Epithelial cell of esophagus (primary cell): ENCODE results near the gene TRAK2.

Experiments used
- DNase-seq: peaks from one replicate; pipeline ENCODE4 v3.0.0; 2010; ENCODE audit warnings: low read depth
- H3K4me3 ChIP-seq: 2 replicates; pipeline ENCODE4 v1.5.1; 2011; ENCODE audit warnings: mild to moderate bottlenecking, low read length, control low read depth
- TF ChIP-seq, protein P1 (sequence below): IDR thresholded peaks from 2 replicates; pipeline ENCODE4 v1.5.1; 2011; ENCODE audit warnings: low read depth, mild to moderate bottlenecking, low read length, control low read depth, inconsistent platforms; ENCODE audit not compliant: insufficient read depth; ENCODE audit errors: missing control alignments

The TRAK2 gene

DNA sequence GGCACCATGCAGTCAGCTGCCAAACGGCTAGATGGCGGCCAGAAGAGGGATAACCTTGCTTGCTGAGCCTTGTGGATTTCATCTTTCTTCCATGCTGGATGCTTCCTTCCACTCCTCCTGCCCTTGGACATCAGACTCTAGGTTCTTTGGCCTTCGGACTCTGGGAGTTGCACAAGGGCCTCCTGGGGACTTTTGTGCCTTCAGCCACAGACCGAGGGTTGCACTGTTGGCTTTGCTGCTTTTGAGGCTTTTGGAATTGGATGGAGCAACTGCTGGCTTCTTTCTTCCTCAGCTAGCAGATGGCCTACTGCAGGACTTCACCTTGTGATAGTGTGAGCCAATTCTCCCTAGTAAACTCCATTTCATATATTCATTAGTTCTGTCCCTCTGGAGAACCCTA is 31.3 kb upstream of the TRAK2 start:
- DNase-seq: no peak
- no peak overlapping the region for H3K4me3 ChIP-seq
- TF ChIP-seq, protein P1, sequence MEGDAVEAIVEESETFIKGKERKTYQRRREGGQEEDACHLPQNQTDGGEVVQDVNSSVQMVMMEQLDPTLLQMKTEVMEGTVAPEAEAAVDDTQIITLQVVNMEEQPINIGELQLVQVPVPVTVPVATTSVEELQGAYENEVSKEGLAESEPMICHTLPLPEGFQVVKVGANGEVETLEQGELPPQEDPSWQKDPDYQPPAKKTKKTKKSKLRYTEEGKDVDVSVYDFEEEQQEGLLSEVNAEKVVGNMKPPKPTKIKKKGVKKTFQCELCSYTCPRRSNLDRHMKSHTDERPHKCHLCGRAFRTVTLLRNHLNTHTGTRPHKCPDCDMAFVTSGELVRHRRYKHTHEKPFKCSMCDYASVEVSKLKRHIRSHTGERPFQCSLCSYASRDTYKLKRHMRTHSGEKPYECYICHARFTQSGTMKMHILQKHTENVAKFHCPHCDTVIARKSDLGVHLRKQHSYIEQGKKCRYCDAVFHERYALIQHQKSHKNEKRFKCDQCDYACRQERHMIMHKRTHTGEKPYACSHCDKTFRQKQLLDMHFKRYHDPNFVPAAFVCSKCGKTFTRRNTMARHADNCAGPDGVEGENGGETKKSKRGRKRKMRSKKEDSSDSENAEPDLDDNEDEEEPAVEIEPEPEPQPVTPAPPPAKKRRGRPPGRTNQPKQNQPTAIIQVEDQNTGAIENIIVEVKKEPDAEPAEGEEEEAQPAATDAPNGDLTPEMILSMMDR: no peak

DNA sequence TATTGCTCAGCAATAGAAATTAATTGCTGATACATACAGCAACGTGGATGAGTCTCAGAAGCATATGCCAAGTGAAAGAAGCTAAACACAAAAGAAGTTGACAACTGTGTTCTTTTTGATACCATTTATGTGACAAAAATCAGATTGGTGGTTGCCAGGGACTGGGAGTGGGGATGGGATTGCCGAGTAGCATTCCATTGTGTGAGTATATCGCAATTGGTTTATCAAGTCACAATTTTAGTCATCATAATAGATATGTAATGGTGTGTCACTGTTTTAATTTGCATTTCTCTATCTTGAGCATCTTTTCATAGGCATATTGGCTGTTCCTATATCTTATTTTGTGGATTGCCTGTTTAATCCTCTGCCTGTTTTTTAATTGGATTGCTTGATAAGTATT is 21.2 kb upstream of the TRAK2 start:
- no peak overlapping the region for H3K4me3 ChIP-seq
- TF ChIP-seq, protein P1: no peak
- peak; percentile 9 for DNase-seq

DNA sequence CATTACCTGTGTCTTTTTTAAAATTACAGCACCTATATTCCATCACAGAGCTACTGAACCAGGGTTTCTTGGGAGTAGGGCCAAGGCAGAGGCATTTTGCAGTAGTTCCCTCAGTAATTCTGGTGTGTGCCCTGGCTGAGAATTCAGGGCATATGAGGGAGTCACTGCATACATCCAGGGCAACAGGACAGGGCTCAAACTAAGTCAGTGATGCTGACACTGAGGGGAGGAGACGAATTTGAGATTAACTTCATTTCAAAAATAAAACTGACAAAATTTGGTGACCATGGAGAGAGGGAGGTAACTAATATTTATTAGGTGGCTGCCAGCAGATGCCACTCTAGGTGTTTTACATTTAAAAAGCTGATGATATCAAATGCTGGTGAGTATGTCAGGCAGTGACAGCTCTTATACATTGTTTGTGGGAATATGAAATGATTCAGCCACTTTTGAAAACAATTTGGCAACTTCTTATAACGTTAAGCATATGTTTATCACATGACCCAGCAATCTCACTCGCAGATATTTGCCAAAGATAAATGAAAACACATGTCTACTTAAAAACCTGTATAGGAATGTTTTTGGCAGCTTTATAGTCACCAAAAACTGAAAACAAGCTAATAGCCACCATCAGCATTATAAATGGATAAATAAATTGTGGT is 20.6 kb upstream of the TRAK2 start:
- H3K4me3 ChIP-seq: no peak overlapping the region
- TF ChIP-seq, protein P1: no peak
- no peak for DNase-seq

DNA sequence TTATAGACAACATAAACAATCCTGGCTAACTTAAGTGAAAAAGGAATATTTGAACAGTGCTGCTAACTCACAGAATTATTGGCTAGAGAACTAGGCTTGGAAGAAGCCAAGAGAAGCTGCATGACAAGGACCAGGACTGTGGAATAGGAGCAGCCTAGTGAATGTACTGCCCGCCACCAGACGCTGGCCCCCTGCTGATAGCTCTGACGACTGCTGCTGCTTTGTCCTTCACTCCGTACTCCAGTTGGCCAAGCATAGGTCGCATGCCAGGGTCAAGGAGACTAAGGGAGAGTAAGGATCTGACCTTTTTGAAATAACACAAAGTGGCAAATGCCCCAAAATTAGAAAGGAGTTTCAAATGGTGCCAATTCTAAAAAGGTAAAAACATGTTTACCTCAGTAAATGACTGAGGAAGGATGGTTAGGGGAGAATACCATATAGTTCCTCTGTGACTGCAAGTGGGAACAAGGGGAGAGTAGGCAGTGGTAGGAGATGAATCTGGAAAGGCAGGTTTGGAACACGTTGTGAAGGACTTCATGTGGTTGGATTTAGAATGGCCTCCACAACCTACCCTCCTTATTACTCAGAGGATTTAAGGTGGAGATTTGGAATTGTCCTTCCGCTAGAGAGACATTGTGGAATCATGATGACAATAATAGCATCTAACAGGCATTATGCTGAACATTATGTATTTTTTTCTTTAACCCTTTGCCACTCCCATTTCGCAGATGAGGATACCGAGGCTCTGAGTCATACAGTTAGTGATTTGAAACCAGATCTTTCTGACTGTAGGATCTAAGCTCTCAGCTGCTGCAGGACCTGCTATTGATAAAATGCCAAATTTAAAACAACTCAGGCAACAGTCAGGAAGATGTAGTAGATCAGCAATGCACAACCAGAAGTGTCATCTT is 19.8 kb upstream of the TRAK2 start:
- TF ChIP-seq, protein P1: no peak
- peak; percentile 41 for DNase-seq
- H3K4me3 ChIP-seq: no peak overlapping the region

DNA sequence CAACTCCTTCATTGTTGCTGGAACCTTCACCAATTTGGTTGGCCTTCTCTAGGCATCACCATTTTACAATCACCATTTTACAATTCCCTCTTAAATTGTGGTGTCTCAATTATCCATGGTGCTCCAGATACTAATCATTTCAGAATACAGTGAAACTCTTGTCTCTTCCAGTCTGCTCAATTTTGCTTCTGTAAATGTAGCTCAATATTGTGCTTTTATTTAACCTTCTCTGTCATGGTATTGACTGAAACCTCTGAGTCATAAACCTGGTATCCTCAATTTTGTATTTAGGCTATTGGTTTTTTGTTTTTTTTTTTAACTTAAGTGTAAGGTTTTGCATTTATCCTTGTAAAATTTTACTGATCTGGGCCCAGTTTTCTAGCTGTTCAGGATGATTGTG is 16.4 kb upstream of the TRAK2 start:
- H3K4me3 ChIP-seq: no peak overlapping the region

DNA sequence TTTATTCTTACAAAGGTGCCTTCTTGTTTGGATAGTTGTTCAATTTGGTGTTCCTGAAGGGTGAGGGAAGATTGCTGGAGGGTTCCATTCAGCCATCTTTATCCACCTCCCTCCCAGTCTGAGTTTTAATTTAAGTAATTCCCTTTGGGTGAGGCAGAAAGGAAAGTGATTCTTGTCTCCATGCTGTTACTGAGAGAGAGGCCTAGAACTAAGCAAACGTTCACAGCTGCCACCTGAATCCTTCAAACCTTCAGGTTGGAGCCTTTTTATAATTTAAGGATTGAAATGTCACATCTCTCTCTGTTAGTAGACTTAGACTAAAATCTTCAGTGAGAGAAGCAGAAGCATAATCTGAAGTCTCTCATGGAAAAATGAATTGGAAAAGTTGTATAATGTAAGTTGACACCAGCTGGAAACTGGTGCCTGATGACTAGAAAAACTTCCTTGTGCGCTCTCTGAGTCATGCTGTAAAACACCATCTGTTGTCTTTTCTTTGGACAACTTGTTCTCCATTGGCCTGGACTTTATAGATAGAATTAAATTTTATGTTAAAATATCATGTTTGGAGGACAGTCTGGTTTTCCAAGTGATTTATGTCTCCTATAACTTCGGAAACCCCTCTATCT is 14.9 kb upstream of the TRAK2 start:
- TF ChIP-seq, protein P1: no peak
- peak; percentile 66 for DNase-seq
- H3K4me3 ChIP-seq: no peak overlapping the region

More for the DNA sequence above, 16.4 kb upstream of the TRAK2 start:
- TF ChIP-seq, protein P1: no peak
- DNase-seq: no peak
